GM12874 (cell line): Measurements from ENCODE around the gene TBC1D5.

Experiments
- TF ChIP-seq, protein P1 (sequence below): IDR thresholded peaks from 2 replicates; pipeline ENCODE4 v1.5.1; 2011; ENCODE audit warnings: low read depth, mild to moderate bottlenecking, control low read depth, low read length, moderate library complexity; ENCODE audit not compliant: insufficient read depth

TBC1D5 gene

DNA sequence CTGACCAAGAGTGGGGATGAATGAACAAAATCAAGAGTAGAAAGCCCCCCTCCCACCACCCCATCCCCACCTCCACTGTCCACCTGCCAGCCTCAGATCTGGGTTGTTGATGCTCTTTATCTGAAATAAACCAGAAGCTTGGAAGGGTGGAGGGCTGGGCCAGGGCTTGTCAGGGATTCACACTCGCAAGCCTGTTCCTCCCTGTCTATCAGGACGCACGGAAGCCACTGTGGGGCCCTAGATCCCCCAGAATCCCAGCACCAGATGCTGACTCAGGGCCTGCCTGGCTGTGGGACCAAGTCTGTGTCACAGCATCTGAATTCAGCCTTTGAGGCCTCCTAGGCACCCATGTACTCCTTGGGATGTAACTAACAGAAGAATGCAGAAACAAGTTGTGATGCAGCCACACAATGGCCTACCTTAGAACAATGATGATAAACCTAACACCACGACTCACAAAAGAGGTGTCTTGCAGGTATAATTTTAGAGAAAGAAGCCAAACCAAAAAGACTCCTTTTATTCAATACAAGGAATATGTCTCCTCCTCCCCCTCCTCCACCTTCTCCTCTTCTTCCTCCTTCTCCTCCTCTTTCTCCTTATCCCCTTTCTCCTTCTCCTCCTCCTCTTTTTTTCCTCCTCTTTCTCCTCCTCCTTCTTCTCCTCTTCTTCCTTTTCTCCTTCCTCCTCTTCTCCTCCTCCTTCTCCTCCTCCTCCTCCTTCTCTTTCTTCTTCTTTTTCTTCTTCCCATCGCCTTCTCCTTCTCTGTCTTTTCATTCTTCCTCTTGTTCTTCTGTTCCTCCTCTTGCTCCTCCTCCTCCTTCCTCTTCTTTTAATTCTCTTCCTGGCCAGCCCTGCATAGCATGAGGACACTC, 623.0 kb downstream of the TBC1D5 start:
- TF ChIP-seq, protein P1, sequence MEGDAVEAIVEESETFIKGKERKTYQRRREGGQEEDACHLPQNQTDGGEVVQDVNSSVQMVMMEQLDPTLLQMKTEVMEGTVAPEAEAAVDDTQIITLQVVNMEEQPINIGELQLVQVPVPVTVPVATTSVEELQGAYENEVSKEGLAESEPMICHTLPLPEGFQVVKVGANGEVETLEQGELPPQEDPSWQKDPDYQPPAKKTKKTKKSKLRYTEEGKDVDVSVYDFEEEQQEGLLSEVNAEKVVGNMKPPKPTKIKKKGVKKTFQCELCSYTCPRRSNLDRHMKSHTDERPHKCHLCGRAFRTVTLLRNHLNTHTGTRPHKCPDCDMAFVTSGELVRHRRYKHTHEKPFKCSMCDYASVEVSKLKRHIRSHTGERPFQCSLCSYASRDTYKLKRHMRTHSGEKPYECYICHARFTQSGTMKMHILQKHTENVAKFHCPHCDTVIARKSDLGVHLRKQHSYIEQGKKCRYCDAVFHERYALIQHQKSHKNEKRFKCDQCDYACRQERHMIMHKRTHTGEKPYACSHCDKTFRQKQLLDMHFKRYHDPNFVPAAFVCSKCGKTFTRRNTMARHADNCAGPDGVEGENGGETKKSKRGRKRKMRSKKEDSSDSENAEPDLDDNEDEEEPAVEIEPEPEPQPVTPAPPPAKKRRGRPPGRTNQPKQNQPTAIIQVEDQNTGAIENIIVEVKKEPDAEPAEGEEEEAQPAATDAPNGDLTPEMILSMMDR: no peak

DNA sequence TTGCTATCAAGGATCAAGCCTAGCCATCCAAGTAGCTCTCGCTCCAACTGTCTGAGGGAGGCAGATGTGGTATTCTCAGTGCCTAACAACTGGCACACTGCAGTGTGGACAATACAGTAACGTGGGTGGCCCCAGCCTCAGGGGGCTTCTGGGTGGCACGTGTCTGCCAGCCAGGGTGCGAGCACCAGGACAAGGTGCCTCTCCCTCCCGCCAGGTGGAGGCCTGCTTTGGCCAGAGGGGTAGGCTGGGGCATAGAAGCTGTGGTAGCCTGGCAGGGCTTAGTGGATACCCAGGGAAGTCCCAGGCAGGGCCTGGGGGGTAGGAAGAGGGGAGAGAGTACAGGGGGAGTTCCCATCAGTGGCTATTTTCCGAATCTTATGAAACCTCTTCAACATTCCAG, 623.7 kb downstream of the TBC1D5 start:
- TF ChIP-seq, protein P1: no peak

DNA sequence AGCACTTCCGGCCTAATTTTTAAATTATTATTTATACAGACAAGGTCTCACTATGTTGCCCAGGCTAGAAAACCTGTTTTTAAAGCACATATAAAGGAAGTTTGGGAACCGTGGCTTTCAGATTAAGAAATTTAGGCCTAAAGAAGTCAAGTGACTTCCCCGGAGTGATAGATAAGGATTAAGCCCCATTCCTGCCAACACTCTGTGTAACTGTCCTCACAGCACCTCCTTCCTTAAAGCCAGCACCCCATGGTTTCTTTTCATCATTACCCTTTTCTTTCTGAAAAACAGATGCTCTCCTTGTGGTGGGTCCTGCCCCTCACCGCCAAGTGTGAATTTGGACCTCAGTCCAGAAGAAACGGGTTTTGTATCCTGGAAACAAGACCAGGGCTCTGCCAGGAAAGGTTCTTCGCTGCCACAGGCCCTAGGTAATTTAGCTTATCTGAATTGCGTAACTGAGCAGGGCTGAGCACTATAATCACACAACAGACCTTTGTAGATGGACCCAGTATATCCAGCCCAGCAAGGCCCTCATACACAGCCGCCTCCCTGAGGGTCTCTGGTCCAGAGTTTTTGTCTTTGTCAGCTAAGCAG, 626.3 kb downstream of the TBC1D5 start:
- TF ChIP-seq, protein P1: no peak

DNA sequence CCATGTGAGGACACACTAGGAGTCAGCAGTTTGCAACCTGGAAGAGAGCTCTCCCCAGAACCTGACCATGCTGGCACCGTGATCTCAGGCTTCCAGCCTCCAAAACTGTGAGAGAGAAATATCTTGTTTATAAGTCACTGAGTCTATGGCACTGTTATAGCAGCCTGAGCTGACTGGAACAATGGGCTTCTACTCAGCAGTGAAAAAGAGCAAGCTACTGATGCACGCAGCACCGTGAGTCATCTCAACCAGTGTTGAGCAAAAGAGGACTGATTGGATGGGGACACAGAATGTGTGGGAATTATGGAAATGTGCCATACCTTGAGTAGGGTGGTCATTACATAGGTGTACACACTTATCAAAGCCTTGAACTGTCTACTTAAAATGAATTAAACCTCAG, 627.2 kb downstream of the TBC1D5 start:
- TF ChIP-seq, protein P1: no peak

DNA sequence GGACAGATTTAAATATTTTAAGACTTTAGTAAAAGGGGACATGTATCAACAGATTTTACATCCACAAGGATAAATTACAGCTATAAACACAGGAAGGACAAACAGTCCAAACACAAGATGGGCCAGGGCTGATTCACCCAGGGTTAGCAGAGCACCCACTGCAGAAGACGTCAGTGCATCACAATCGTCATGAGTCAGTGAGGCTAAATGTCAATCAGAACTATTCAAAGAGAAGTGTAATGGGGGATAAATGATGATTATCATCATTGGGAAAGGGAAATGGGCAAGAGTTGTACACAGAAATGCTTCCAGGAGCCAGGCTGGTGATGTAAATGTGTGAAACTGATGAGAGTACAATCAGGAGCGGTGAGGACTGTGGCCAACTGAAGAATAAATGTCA, 630.8 kb downstream of the TBC1D5 start:
- TF ChIP-seq, protein P1: no peak

DNA sequence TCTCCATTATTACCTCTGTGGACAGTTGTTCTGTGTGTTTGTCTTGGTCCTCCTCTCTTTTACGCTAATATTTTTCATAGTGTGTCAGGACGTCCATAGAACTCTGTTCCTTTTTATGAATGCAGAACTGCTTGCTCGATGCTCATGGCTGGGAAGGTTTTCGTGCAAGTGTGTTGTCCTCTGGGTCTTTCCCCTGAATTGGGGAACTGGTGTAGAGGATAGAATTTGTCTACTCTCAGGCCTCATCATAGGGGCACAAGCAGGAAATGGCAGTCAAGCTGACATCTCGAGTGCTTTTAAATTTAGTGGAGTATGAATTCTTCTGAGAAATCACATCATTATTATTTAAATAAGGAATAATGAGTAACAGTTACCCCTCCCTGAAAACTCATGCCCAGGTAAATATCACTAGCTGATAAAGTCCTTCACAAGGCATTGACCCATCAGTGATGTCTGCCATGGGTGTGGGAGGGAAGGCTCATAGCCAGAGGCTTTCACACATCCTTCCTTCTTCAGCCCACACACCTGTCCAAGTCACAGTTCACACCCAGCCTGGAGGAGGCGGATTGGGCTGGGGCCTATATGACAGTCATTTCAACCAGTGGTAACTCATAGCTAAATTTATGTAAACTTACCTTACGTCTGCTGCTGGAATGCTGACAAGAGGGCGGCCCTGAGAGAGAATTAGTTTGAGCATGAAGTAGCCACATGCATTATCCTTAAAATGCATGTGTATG, 631.6 kb downstream of the TBC1D5 start:
- TF ChIP-seq, protein P1: no peak
